Testis (tissue), 2 donors: ENCODE data around the gene MPO.

Experiments
- CTCF ChIP-seq, 3 experiments: fragments of 450-650 bp in 2 of 3; fragments of 200-600 bp in 1 of 3; sonication (generic) in 1 of 3; IDR thresholded peaks; one replicate each; pipeline ENCODE4 v1.5.1; 2016 to 2019; ENCODE audit warnings: antibody characterized with exemption in 3 of 3, mild to moderate bottlenecking in 2 of 3, moderate library complexity in 1 of 3
- POLR2A ChIP-seq: fragments of 450-650 bp; IDR thresholded peaks from one replicate; pipeline ENCODE4 v1.6.1; 2017; ENCODE audit warnings: antibody characterized with exemption, mild to moderate bottlenecking, moderate library complexity

GRCh38 chr17:58273453-58274104 lies 7.2 kb downstream of the MPO start:
- TF ChIP-seq CTCF (IDR thresholded peaks at IDR 0.05) (no peak), POLR2A (no peak)
